Mucosa of descending colon (tissue), 3 donors: Measurements from ENCODE around the gene FHIT. TPM values are rescaled to one million over a fixed set of nuclear protein-coding genes. Genes with fewer than 3 reads are reported as not detected.

ENCODE experiments used
- ATAC-seq: fragments of 200-7000 bp; cut with Tn5 transposase; one replicate; pipeline ENCODE4 v1.9.1; 2020; ENCODE audit warnings: mild to moderate bottlenecking, moderate library complexity
- DNase-seq, 3 donors: peaks; one replicate each; pipeline ENCODE4 v3.0.0-alpha.2; 2020
- H3K36me3 ChIP-seq: fragments of 200-600 bp; one replicate; pipeline ENCODE4 v1.8.0; 2021; ENCODE audit warnings: low read depth, mild to moderate bottlenecking
- H3K4me1 ChIP-seq: fragments of 200-600 bp; one replicate; pipeline ENCODE4 v1.8.0; 2021; ENCODE audit warnings: low read depth, mild to moderate bottlenecking
- H3K4me3 ChIP-seq: fragments of 200-600 bp; one replicate; pipeline ENCODE4 v1.8.0; 2021; ENCODE audit warnings: mild to moderate bottlenecking
- H3K9me3 ChIP-seq: fragments of 200-600 bp; one replicate; pipeline ENCODE4 v1.8.0; 2021; ENCODE audit warnings: mild to moderate bottlenecking
- intact Hi-C, 2 donors: fragments of 100-400 bp; cut with DNase I in 1 of 2; cut with micrococcal nuclease in 1 of 2; formaldehyde crosslinking; loops; one replicate each; pipeline versions ENCODE4 v1.11.0 to v1.11.1; 2022; cut with DNase I, micrococcal nuclease
- total RNA-seq, 3 donors: library from RNA; stranded (reverse); fragmentation: NEBNext Ultra II Directional in 2 of 3; extraction: Animal tissue kit (Norgen Biotek cat#: 25700) in 2 of 3; gene quantifications; one replicate each; pipeline versions ENCODE4 v1.2.1 to v1.2.4, GENCODE V29; 2021 to 2023
- TF ChIP-seq, protein P1 (sequence below): fragments of 200-600 bp; IDR thresholded peaks from one replicate; pipeline ENCODE4 v1.8.0; 2022; ENCODE audit warnings: antibody characterized with exemption, mild to moderate bottlenecking
- donor health status: DM: no; HTN: no; CAD: no; lungs with moderate emphysema.
- donor health status: DM: no; HTN: no; CAD: no.
- donor health status: DM: no; HTN: yes; CAD: no.

The FHIT gene
- total RNA-seq, 3 donors from 2014 or later, result 8.9 to 20.7 (median 18.6) TPM

DNA sequence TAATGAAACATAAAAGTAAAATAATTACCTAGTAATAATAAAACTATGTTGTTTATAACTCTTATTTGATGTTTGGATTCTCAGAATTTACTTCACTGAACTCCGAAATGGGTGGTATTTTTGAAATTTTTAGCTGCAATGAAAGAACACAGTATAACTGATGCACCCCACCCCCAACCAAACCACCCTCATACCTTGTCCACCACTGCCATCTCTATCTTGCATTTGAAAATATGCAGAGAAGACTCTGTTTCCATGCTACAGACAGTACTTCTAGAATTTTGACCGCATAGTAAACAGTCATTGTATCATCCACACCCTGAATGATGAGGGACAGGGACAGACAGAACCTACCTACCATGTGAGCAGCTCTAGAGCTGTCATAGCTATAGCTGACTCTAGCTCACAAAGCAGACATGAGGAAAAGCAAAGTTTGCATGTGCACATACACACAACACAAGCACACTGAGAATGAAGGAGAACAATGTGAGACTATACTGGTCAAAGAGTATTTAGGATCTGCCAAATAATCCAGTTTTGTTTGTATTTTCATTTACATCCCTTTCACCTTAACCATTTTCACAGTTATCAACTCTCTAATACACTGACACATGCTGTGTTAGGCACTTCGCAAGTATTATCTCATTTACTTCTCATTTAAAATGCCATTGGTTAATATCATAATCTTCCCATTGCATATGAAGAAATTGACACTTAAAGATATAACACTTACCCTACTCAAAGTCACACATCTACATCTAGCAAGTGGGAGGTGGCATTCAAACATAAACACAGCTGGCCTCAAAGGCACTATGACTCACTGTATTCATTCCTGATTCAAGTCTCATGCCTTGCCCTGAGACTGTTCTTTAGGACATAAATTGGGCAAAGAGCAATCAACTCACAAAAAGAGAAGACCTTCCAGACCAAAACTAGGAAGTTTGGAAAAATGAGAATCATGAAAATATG lies 1186.8 kb downstream of the FHIT start:
- intact Hi-C loops, result no loop called here
- DNase-seq, result no peak
- Histone ChIP-seq H3K4me1 (no peaks in the 10 kb centered on the region), H3K9me3 (no peaks in the 10 kb centered on the region), H3K4me3 (no peak overlapping the region), H3K36me3 (no peaks in the 10 kb centered on the region)
- TF ChIP-seq, protein P1, sequence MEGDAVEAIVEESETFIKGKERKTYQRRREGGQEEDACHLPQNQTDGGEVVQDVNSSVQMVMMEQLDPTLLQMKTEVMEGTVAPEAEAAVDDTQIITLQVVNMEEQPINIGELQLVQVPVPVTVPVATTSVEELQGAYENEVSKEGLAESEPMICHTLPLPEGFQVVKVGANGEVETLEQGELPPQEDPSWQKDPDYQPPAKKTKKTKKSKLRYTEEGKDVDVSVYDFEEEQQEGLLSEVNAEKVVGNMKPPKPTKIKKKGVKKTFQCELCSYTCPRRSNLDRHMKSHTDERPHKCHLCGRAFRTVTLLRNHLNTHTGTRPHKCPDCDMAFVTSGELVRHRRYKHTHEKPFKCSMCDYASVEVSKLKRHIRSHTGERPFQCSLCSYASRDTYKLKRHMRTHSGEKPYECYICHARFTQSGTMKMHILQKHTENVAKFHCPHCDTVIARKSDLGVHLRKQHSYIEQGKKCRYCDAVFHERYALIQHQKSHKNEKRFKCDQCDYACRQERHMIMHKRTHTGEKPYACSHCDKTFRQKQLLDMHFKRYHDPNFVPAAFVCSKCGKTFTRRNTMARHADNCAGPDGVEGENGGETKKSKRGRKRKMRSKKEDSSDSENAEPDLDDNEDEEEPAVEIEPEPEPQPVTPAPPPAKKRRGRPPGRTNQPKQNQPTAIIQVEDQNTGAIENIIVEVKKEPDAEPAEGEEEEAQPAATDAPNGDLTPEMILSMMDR, result no peak
- no peak for ATAC-seq

DNA sequence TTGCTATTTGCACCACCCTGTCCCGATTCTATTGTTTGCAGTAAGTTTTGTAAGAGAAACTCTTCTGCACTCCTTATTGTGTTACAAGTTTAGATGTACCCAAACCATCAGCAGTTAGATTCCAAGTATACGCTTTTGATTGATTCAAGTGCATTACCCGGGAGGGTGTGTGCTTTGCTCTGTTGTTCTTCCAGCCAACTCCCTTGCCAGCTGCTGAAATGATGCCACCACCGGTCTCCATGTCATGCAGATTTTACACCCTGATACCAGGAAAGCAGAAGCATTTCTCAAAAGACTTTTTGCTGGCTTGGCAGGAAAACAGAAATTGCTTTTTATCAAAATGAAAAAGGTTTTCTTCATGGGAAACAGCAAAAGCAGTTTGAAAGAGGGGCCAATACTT lies 1194.8 kb downstream of the FHIT start:
- Histone ChIP-seq H3K36me3 (no peaks in the 10 kb centered on the region), H3K4me1 (no peaks in the 10 kb centered on the region), H3K9me3 (no peaks in the 10 kb centered on the region), H3K4me3 (no peak overlapping the region)
- intact Hi-C loops, result no loop called here
- TF ChIP-seq, protein P1, result no peak
- ATAC-seq (no peak), DNase-seq (no peak)

- TF ChIP-seq, protein P1, result no peak
- no peak for ATAC-seq
- DNase-seq, result no peak
- intact Hi-C loops, result no loop called here
- no peaks in the 10 kb centered on the region for H3K4me1 ChIP-seq
- H3K4me3 ChIP-seq, result no peak overlapping the region
- H3K36me3 ChIP-seq, result no peaks in the 10 kb centered on the region
- no peaks in the 10 kb centered on the region for H3K9me3 ChIP-seq
These were observed 1195.5 kb downstream of the FHIT start for GRCh38 chr3:60055765-60056164.

- DNase-seq, result no peak
- Histone ChIP-seq H3K36me3 (no peaks in the 10 kb centered on the region), H3K4me1 (no peaks in the 10 kb centered on the region), H3K4me3 (no peak overlapping the region), H3K9me3 (no peaks in the 10 kb centered on the region)
- TF ChIP-seq, protein P1, result no peak
- intact Hi-C loops, result no loop called here
- no peak for ATAC-seq
These were observed 1197.6 kb downstream of the FHIT start for GRCh38 chr3:60053526-60054265.

- Histone ChIP-seq H3K9me3 (no peaks in the 10 kb centered on the region), H3K4me3 (no peak overlapping the region), H3K36me3 (no peaks in the 10 kb centered on the region), H3K4me1 (no peaks in the 10 kb centered on the region)
- TF ChIP-seq, protein P1, result no peak
- ATAC-seq, result no peak
- intact Hi-C loops, result no loop called here
- DNase-seq, result no peak
These were observed 1202.8 kb downstream of the FHIT start for GRCh38 chr3:60048447-60048848.
